ENCODE data around the gene HDAC4.

- TF ChIP-seq TBP (IDR thresholded peaks at IDR 0.05; ENCODE audit: low read depth, low read length) (no peak), JUND (IDR thresholded peaks at IDR 0.05; ENCODE audit: low read length) (no peak), ASH2L (IDR thresholded peaks at IDR 0.05; ENCODE audit: low read length) (no peak), BRCA1 (IDR thresholded peaks at IDR 0.05; ENCODE audit: low read depth, low read length) (no peak), RXRA (IDR thresholded peaks at IDR 0.05; ENCODE audit: insufficient read depth, low read depth, low read length) (no peak)
- TF ChIP-seq, protein P1, sequence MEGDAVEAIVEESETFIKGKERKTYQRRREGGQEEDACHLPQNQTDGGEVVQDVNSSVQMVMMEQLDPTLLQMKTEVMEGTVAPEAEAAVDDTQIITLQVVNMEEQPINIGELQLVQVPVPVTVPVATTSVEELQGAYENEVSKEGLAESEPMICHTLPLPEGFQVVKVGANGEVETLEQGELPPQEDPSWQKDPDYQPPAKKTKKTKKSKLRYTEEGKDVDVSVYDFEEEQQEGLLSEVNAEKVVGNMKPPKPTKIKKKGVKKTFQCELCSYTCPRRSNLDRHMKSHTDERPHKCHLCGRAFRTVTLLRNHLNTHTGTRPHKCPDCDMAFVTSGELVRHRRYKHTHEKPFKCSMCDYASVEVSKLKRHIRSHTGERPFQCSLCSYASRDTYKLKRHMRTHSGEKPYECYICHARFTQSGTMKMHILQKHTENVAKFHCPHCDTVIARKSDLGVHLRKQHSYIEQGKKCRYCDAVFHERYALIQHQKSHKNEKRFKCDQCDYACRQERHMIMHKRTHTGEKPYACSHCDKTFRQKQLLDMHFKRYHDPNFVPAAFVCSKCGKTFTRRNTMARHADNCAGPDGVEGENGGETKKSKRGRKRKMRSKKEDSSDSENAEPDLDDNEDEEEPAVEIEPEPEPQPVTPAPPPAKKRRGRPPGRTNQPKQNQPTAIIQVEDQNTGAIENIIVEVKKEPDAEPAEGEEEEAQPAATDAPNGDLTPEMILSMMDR (IDR thresholded peaks at IDR 0.05; ENCODE audit: control extremely low read depth in 1 of 3, insufficient read depth in 1 of 3, low read depth in 1 of 3, low read length in 3 of 3) = no peak
Measured at GRCh38 chr2:239014458-239015217, 386.2 kb downstream of the HDAC4 start.

All from H1 (cell line).